Neural cell (in vitro differentiated cells): ENCODE data around the gene HSD17B13. TPM values are rescaled to one million over a fixed set of nuclear protein-coding genes. Genes with fewer than 3 reads are reported as not detected.

Source experiments
- H2AFZ ChIP-seq: fragments of 200-600, 300-800 bp; sonication (generic), shearing (Covaris generic); 2 replicates; pipeline ENCODE4 v1.6.0; 2014; ENCODE audit warnings: low read depth, mild to moderate bottlenecking, antibody characterized with exemption, low read length, moderate library complexity
- H3F3A ChIP-seq: fragments of 200-600 bp; shearing (Covaris generic); 2 replicates; pipeline ENCODE4 v1.6.1; 2016; ENCODE audit warnings: mild to moderate bottlenecking, moderate library complexity, mixed read lengths, antibody characterized with exemption, low read length; ENCODE audit not compliant: insufficient read depth, poor library complexity, severe bottlenecking
- H3K27ac ChIP-seq: fragments of 200-600, 300-800 bp; sonication (generic), shearing (Covaris generic); 2 replicates; pipeline ENCODE4 v1.5.1; 2014; ENCODE audit warnings: mild to moderate bottlenecking, low read length, moderate library complexity
- H3K27me3 ChIP-seq: fragments of 300-800, 200-600 bp; sonication (generic), shearing (Covaris generic); 2 replicates; pipeline ENCODE4 v1.6.0; 2014; ENCODE audit warnings: mild to moderate bottlenecking, low read depth, low read length, moderate library complexity; ENCODE audit not compliant: insufficient read depth
- H3K36me3 ChIP-seq: fragments of 300-800, 200-600 bp; sonication (generic), shearing (Covaris generic); 2 replicates; pipeline ENCODE4 v1.5.1; 2014; ENCODE audit warnings: mild to moderate bottlenecking, antibody characterized with exemption, low read length, moderate library complexity; ENCODE audit not compliant: insufficient read depth
- H3K4me2 ChIP-seq: fragments of 300-800, 200-600 bp; sonication (generic), shearing (Covaris generic); 2 replicates; pipeline ENCODE4 v1.6.0; 2014; ENCODE audit warnings: mild to moderate bottlenecking, low read length
- H3K4me3 ChIP-seq: fragments of 300-800, 200-600 bp; sonication (generic), shearing (Covaris generic); 2 replicates; pipeline ENCODE4 v1.5.1; 2014; ENCODE audit warnings: mild to moderate bottlenecking, low read length, moderate library complexity
- H3K79me2 ChIP-seq: fragments of 200-600 bp; shearing (Covaris generic); replicated peaks from 2 replicates; pipeline ENCODE4 v1.6.0; 2014; ENCODE audit warnings: mild to moderate bottlenecking, low read length, moderate library complexity; ENCODE audit not compliant: insufficient read depth
- H3K9ac ChIP-seq: fragments of 300-800, 200-600 bp; sonication (generic), shearing (Covaris generic); 2 replicates; pipeline ENCODE4 v1.6.1; 2016; ENCODE audit warnings: mild to moderate bottlenecking, low read length, mixed read lengths
- H3K9me2 ChIP-seq: fragments of 200-600 bp; shearing (Covaris generic); 2 replicates; pipeline ENCODE4 v1.6.1; 2016; ENCODE audit warnings: mild to moderate bottlenecking, low read length, mixed read lengths; ENCODE audit not compliant: insufficient read depth
- H3K9me3 ChIP-seq: fragments of 200-600, 300-800 bp; sonication (generic), shearing (Covaris generic); 2 replicates; pipeline ENCODE4 v1.6.1; 2016; ENCODE audit warnings: mild to moderate bottlenecking, mixed run types, low read length, moderate library complexity, mixed read lengths
- H4K20me1 ChIP-seq: fragments of 200-600 bp; shearing (Covaris generic); 2 replicates; pipeline ENCODE4 v1.6.1; 2016; ENCODE audit warnings: mild to moderate bottlenecking, mixed run types; ENCODE audit not compliant: insufficient read depth
- CTCF ChIP-seq: fragments of 450-650 bp; IDR thresholded peaks from 2 replicates; pipeline ENCODE4 v1.5.1; 2014; ENCODE audit warnings: antibody characterized with exemption, mild to moderate bottlenecking, moderate library complexity; ENCODE audit not compliant: poor library complexity, severe bottlenecking
- EP300 ChIP-seq: fragments of 450-650 bp; conservative IDR thresholded peaks from 2 replicates; pipeline ENCODE4 v1.6.1; 2014; ENCODE audit warnings: antibody characterized with exemption, mild to moderate bottlenecking, moderate library complexity; ENCODE audit not compliant: poor library complexity, severe bottlenecking
- EZH2 ChIP-seq: fragments of 200-600, 300-800 bp; shearing (Covaris generic), sonication (generic); IDR thresholded peaks from 2 replicates; pipeline ENCODE4 v1.6.1; 2014; ENCODE audit warnings: antibody characterized with exemption, low read length, borderline replicate concordance, mild to moderate bottlenecking; ENCODE audit not compliant: insufficient read depth, poor library complexity, severe bottlenecking
- MXI1 ChIP-seq: fragments of 450-650 bp; conservative IDR thresholded peaks from 2 replicates; pipeline ENCODE4 v1.6.1; 2014; ENCODE audit warnings: antibody characterized with exemption, mild to moderate bottlenecking; ENCODE audit not compliant: poor library complexity, severe bottlenecking
- POLR2AphosphoS5 ChIP-seq: IDR thresholded peaks from 2 replicates; pipeline ENCODE4 v1.6.1; 2012
- RAD21 ChIP-seq: fragments of 450-650 bp; conservative IDR thresholded peaks from 2 replicates; pipeline ENCODE4 v1.6.1; 2014; ENCODE audit warnings: antibody characterized with exemption, mild to moderate bottlenecking, moderate library complexity
- REST ChIP-seq: IDR thresholded peaks from 2 replicates; pipeline ENCODE4 v1.6.1; 2012; ENCODE audit warnings: borderline replicate concordance
- SMC3 ChIP-seq: fragments of 450-650 bp; conservative IDR thresholded peaks from 2 replicates; pipeline ENCODE4 v1.6.1; 2014; ENCODE audit warnings: antibody characterized with exemption, mild to moderate bottlenecking, moderate library complexity; ENCODE audit not compliant: poor library complexity
- TAF1 ChIP-seq: IDR thresholded peaks from 2 replicates; pipeline ENCODE4 v1.6.1; 2012; ENCODE audit warnings: low read depth
- polyA plus RNA-seq: library from polyadenylated mRNA; depleted of rRNA; stranded (reverse); fragments of >200 nt; gene quantifications from 2 replicates; pipeline ENCODE4 v1.2.3, GENCODE V29; 2014

HSD17B13 gene
- polyA plus RNA-seq, 1 donor from 2014 or later = not detected

- TF ChIP-seq EZH2 (no peak), CTCF (no peak), RAD21 (no peak), POLR2AphosphoS5 (no peak), SMC3 (no peak), MXI1 (no peak), EP300 (no peak), TAF1 (no peak), REST (no peak)
- no peaks in the 10 kb centered on the region for H3F3A ChIP-seq
- no peaks in the 10 kb centered on the region for H3K36me3 ChIP-seq
- H4K20me1 ChIP-seq = no peaks in the 10 kb centered on the region
- no peak overlapping the region for H3K4me2 ChIP-seq
- H3K9ac ChIP-seq = no peak overlapping the region
- no peak overlapping the region for H3K4me3 ChIP-seq
- H3K27ac ChIP-seq = no peak overlapping the region
- H3K27me3 ChIP-seq = no peaks in the 10 kb centered on the region
- H3K79me2 ChIP-seq = no peaks in the 10 kb centered on the region
- no peaks in the 10 kb centered on the region for H3K9me2 ChIP-seq
- no peaks in the 10 kb centered on the region for H3K9me3 ChIP-seq
- no peak overlapping the region for H2AFZ ChIP-seq
These were observed 59.8 kb downstream of the HSD17B13 start for GRCh38 chr4:87262886-87263285.

GRCh38 chr4:87260477-87260876, 62.2 kb downstream of the HSD17B13 start:
- Histone ChIP-seq H3K27me3 (no peaks in the 10 kb centered on the region), H3F3A (no peaks in the 10 kb centered on the region), H4K20me1 (no peaks in the 10 kb centered on the region), H3K9me2 (no peaks in the 10 kb centered on the region), H2AFZ (no peak overlapping the region), H3K9ac (no peak overlapping the region), H3K36me3 (no peaks in the 10 kb centered on the region), H3K9me3 (no peaks in the 10 kb centered on the region), H3K4me2 (no peak overlapping the region), H3K79me2 (no peaks in the 10 kb centered on the region), H3K4me3 (no peak overlapping the region), H3K27ac (no peak overlapping the region)
- TF ChIP-seq CTCF = no peak
- TF ChIP-seq RAD21 = no peak
- TF ChIP-seq MXI1 = no peak
- TF ChIP-seq POLR2AphosphoS5 = no peak
- TF ChIP-seq TAF1 = no peak
- no peak for TF ChIP-seq SMC3
- TF ChIP-seq REST = no peak
- no peak for TF ChIP-seq EP300
- no peak for TF ChIP-seq EZH2
